ENCODE measurements around the gene ZFHX3. TPM values are rescaled to one million over a fixed set of nuclear protein-coding genes. Genes with fewer than 3 reads are reported as not detected.

ZFHX3 gene
- total RNA-seq, 4 donors from 2014 or later = 9.1 to 34.0 (median 12.0) TPM

- H3K4me3 ChIP-seq = no peak overlapping the region
- TF ChIP-seq POLR2A (IDR thresholded peaks at IDR 0.05) = no peak
- TF ChIP-seq, protein P1, sequence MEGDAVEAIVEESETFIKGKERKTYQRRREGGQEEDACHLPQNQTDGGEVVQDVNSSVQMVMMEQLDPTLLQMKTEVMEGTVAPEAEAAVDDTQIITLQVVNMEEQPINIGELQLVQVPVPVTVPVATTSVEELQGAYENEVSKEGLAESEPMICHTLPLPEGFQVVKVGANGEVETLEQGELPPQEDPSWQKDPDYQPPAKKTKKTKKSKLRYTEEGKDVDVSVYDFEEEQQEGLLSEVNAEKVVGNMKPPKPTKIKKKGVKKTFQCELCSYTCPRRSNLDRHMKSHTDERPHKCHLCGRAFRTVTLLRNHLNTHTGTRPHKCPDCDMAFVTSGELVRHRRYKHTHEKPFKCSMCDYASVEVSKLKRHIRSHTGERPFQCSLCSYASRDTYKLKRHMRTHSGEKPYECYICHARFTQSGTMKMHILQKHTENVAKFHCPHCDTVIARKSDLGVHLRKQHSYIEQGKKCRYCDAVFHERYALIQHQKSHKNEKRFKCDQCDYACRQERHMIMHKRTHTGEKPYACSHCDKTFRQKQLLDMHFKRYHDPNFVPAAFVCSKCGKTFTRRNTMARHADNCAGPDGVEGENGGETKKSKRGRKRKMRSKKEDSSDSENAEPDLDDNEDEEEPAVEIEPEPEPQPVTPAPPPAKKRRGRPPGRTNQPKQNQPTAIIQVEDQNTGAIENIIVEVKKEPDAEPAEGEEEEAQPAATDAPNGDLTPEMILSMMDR (IDR thresholded peaks at IDR 0.05) = no peak
- H3K27ac ChIP-seq = peak overlapping the region in 1 of 2 donors; percentile 39
- H3K4me1 ChIP-seq = peaks cover 0 to 10% of the 10 kb centered on the region in 2 donors
- H3K9me3 ChIP-seq = no peaks in the 10 kb centered on the region
- no peaks in the 10 kb centered on the region for H3K27me3 ChIP-seq
- intact Hi-C loops (cut with DNase I; ENCODE audit: low total_unique reads) = no loop called here
- DNase-seq = peak in 1 of 2 donors; percentile 38
- no peaks in the 10 kb centered on the region for H3K36me3 ChIP-seq
These were observed 10.6 kb downstream of the ZFHX3 start for GRCh38 chr16:73037331-73037745.

DNA sequence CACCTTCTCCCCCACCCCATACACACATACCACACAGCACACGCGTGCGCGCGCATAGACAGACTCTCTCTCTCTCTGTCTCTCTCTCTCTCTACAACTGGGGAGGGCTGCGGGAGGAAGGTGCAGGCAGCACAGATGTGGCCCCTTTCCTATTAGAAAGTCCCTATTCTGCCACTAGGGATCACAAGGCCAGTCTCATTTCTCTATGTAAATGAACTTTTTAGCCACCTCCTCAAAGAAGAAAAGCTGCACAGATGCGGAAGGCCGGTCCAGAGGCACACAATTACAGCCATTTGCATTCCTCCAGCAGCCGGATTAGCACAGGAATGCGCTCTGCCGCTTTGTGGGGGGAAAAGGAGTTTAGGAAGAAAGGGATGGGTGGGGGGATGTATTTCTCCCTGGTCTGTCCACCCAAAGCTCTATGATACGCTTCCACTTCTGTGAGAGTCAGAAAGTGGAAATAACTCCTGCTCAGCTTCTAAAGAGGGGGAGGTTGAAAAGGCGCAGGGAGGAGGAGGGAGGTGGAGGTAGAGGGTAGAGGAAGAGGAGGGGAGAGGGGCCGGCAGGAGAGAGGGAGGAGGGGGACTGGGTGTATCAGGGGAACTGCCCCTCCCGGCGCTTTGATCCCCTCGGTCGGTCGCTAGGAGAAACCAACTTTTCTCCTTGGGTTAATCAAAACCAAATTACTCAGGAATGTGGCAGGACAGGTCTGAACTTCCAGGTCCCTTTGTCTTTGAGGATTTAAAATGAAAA lies 11.7 kb downstream of the ZFHX3 start:
- H3K36me3 ChIP-seq = no peaks in the 10 kb centered on the region
- TF ChIP-seq POLR2A (IDR thresholded peaks at IDR 0.05) = no peak
- TF ChIP-seq, protein P1 (IDR thresholded peaks at IDR 0.05) = no peak
- intact Hi-C loops (cut with DNase I; ENCODE audit: low total_unique reads) = no loop called here
- no peaks in the 10 kb centered on the region for H3K27me3 ChIP-seq
- H3K27ac ChIP-seq = no peak overlapping the region
- DNase-seq = no peak
- H3K9me3 ChIP-seq = no peaks in the 10 kb centered on the region
- no peak overlapping the region for H3K4me3 ChIP-seq
- peaks cover 0 to 10% of the 10 kb centered on the region in 2 donors for H3K4me1 ChIP-seq

GRCh38 chr16:73034374-73034773 lies 13.6 kb downstream of the ZFHX3 start:
- H3K4me1 ChIP-seq = peaks cover 0 to 5% of the 10 kb centered on the region in 2 donors

DNA sequence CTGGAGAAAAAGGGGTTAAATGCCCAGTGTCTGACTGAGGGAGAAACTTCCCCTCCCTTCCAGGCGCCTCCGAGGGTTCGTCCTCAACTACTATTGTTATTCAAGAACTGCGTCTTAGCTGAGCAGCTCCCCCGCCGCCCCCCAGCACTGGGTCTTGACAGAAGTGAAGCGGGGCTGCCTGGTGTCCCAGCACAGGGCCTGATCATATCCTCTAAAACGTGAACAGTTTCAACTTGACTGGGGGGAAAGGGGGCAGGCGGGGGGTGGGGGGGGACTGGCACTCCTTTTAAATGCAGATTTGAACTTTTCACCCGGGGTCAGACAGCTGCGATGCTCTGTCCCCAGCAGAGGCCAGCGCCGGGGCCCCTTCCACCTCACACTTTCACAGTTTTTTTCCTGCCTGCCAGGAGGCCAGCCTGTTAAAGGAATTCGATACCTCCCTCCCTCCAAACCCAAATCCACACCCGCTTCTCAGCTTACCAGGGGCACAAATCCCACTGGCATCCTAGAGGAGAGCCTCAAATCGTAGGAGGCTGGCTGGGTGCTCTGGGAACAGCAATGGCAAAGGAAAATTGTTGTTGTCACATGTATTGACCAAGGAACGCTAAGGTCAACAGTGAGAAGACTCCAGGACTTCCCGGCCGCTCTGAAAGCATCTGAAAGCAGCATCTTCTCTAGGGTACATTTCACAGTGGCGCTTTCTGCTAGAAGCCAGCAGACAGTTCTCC lies 14.5 kb downstream of the ZFHX3 start:
- no peak for DNase-seq
- H3K36me3 ChIP-seq = no peaks in the 10 kb centered on the region
- TF ChIP-seq, protein P1 (IDR thresholded peaks at IDR 0.05) = no peak
- no peak for TF ChIP-seq POLR2A (IDR thresholded peaks at IDR 0.05)
- H3K4me1 ChIP-seq = peaks cover 0 to 5% of the 10 kb centered on the region in 2 donors
- no peaks in the 10 kb centered on the region for H3K9me3 ChIP-seq
- H3K27ac ChIP-seq = peak overlapping the region in 1 of 2 donors; percentile 5
- no peak overlapping the region for H3K4me3 ChIP-seq
- intact Hi-C loops (cut with DNase I; ENCODE audit: low total_unique reads) = no loop called here
- no peaks in the 10 kb centered on the region for H3K27me3 ChIP-seq

More at GRCh38 chr16:73034374-73034773, 13.6 kb downstream of the ZFHX3 start:
- Histone ChIP-seq H3K36me3 (no peaks in the 10 kb centered on the region), H3K9me3 (no peaks in the 10 kb centered on the region), H3K27ac (no peak overlapping the region), H3K27me3 (no peaks in the 10 kb centered on the region), H3K4me3 (no peak overlapping the region)
- no peak for DNase-seq
- no peak for TF ChIP-seq POLR2A (IDR thresholded peaks at IDR 0.05)
- TF ChIP-seq, protein P1 (IDR thresholded peaks at IDR 0.05) = no peak
- intact Hi-C loops (cut with DNase I; ENCODE audit: low total_unique reads) = no loop called here

All from uterus (tissue), 4 donors.